OCI-LY3 (cell line): ENCODE measurements around the gene CCNI.

Source experiments
- EZH2phosphoT487 ChIP-seq: fragments of 200-600 bp; shearing (Covaris generic); IDR thresholded peaks from 2 replicates; pipeline ENCODE4 v1.6.1; 2018; ENCODE audit warnings: antibody characterized with exemption, mixed run types, low read depth
- TF ChIP-seq, protein P1 (sequence below): fragments of 200-600, 300-600 bp; sonication (generic); IDR thresholded peaks from 2 replicates; pipeline ENCODE4 v1.5.1; 2014; ENCODE audit warnings: antibody characterized with exemption, low read length, low read depth

GRCh38 chr4:77072195-77072753 lies 3.5 kb downstream of the CCNI start:
- TF ChIP-seq, protein P1, sequence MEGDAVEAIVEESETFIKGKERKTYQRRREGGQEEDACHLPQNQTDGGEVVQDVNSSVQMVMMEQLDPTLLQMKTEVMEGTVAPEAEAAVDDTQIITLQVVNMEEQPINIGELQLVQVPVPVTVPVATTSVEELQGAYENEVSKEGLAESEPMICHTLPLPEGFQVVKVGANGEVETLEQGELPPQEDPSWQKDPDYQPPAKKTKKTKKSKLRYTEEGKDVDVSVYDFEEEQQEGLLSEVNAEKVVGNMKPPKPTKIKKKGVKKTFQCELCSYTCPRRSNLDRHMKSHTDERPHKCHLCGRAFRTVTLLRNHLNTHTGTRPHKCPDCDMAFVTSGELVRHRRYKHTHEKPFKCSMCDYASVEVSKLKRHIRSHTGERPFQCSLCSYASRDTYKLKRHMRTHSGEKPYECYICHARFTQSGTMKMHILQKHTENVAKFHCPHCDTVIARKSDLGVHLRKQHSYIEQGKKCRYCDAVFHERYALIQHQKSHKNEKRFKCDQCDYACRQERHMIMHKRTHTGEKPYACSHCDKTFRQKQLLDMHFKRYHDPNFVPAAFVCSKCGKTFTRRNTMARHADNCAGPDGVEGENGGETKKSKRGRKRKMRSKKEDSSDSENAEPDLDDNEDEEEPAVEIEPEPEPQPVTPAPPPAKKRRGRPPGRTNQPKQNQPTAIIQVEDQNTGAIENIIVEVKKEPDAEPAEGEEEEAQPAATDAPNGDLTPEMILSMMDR: no peak
- no peak for TF ChIP-seq EZH2phosphoT487
